ENCODE measurements around the gene NCAM2.

DNA sequence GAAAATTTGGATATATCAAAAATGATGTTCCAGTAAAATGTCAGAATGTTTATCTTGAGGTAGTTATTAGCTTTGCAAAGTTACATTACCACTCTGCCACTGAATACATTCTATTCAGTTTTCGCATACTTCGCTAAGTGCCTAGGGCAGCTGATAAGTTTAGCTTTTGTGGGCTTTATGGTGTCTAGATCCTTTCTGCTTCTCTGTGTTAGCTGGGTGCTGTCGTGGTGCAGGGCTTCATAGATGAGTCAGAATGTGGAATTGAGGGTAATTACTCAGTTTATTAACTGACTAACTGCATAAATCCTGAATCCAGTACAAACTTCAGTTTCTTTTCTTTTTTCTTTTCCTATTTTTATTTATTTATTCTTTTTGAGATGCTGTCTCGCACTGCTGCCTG lies 21.5 kb downstream of the NCAM2 start:
- TF ChIP-seq TAF1 (IDR thresholded peaks at IDR 0.05; ENCODE audit: low read depth, low read length) (no peak), POLR2A (IDR thresholded peaks at IDR 0.05; ENCODE audit: low read depth, low read length) (no peak), POLR2AphosphoS5 (IDR thresholded peaks at IDR 0.05; ENCODE audit: low read depth, low read length) (no peak), SPI1 (IDR thresholded peaks at IDR 0.05; ENCODE audit: low read depth, low read length) (no peak), PAX5 (IDR thresholded peaks at IDR 0.05; ENCODE audit: insufficient read depth, low read length, severe bottlenecking) (no peak)

All from GM12891 (cell line).